GM15510 (cell line): ENCODE results near the gene MINDY3.

Experiments
- POLR2A ChIP-seq: IDR thresholded peaks from 3 replicates; pipeline ENCODE4 v1.6.1; 2011; ENCODE audit warnings: borderline replicate concordance; ENCODE audit not compliant: insufficient read length; ENCODE audit errors: extremely low read depth

The MINDY3 gene

GRCh38 chr10:15738270-15738925 is 121.9 kb downstream of the MINDY3 start:
- TF ChIP-seq POLR2A, result no peak

- no peak for TF ChIP-seq POLR2A
Measured at GRCh38 chr10:15737656-15738055, 122.7 kb downstream of the MINDY3 start.

DNA sequence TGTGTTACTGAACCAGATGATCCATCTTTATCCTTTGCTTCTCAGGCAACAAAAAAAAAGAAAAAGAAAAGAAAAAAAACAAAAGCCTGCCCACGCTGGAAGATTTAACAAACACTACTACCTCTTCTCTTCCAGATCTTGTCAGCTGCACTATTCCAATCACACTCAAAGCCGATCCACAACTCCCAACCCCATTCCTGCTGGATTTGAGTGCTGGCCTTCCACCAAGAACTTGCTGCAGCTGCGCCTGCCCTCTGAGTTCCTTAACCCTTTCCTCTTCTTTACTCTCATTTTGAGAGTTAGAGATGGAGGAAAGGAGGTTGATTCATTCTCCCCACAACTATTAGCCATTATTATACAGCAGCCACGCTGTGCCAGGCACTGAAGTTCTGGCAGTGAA is 124.5 kb downstream of the MINDY3 start:
- no peak for TF ChIP-seq POLR2A

- no peak for TF ChIP-seq POLR2A
Measured at GRCh38 chr10:15730341-15730740, 130.0 kb downstream of the MINDY3 start.

GRCh38 chr10:15729890-15730289 is 130.4 kb downstream of the MINDY3 start:
- no peak for TF ChIP-seq POLR2A
